Measurements from ENCODE around the gene LHX5.
A peak's percentile ranks its signal among the peaks of the same experiment; 100 is the strongest.

Gene LHX5

GRCh38 chr12:113464852-113465719 lies 6.6 kb downstream of the LHX5 start:
- no peak for DNase-seq

DNA sequence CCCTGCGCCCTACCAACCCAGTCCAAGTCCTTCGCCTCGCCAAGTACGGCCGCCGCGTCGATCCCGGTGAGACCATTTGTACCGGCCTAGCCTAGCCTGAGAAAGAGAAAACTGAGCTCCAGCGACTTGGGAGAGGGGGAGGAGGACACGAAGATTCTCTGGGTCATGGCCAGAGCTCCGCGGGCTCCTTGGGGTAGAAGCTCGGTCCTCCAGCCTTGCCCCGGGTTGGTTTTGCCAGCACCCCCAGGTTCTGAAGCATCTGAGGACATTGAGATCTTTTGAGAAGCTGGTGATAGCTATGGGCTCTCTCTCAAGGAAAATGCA lies 7.3 kb downstream of the LHX5 start:
- DNase-seq, result no peak

- DNase-seq, result no peak
Measured at GRCh38 chr12:113463746-113464451, 7.8 kb downstream of the LHX5 start.

DNA sequence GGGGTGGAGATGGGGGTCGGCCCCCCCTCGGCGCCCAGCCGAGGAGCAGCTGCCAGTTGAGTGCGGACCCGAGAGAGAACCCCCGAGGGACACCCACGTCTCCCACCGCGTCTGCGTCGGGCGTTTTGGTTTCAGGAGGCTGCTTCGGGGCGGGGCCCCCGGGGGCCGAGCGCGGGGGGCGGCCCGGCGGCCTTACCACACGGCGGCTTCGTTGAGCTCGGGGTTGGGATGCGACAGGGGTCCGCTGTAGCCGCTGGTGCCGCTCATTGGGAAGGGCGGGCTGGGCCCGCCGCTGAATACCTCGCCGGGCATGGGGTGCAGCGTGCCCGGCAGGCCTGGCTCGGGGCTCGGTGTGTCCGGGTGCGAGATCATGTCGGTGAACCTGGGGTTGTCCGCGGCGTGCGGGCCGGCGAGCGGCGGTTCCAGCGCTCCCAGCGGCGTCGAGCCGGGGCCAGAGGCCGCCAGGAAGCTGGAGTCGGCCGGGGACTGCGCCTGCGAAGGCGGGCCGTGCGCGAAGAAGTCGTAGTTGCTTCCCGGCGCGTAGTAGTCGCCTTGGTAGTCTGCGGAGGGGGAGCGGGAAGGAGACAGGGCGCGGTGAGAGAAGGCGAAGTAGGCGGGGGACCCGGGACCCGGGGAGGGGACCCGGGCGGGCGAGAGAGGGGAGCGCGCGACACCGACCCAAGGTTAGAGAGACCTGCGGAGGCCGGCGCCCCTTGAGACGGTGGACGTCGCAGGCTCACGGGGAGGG lies 8.5 kb downstream of the LHX5 start:
- no peak for DNase-seq

- DNase-seq, result peak; percentile 78
Measured at GRCh38 chr12:113462117-113462774, 9.4 kb downstream of the LHX5 start.

GRCh38 chr12:113461666-113462065 lies 10.0 kb downstream of the LHX5 start:
- no peak for DNase-seq

DNA sequence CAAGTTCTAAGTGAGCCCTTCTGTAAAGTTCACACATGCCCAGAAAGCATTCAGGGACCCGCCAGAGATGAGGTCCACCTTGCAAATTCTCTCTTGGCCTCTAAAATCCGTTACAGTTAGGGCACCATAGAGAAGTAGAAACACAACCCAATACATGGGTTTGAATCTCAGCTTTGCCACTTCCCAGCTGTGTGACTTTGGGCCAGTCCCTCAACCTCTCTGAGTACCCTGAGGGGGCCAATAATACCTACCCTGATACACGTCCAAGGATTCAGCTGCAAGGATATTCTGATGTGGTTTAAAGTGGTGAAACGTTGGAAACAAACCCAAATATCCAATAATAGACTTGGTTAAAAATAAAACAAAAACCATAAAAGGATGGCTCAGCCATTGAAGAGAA lies 11.7 kb downstream of the LHX5 start:
- DNase-seq, result no peak

DNA sequence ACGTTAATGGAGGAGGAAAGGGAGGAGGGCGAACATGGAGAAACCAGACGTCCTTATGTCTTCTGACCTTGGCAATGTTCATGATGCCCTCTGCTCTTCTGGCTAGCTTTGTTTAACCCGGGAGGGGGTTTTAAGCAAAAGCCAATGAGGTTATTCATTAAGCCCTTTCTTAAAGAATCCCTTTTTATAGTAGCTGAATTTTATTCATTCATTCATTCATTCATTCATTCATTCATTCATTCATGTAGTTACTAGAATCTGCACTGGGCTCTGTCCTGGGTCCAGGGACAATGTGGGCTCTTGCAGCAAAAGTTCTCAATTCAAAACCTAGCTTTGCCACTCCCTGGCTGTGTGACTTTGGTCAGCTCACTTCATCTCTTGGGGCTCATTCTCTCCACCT lies 14.0 kb downstream of the LHX5 start:
- no peak for DNase-seq

DNA sequence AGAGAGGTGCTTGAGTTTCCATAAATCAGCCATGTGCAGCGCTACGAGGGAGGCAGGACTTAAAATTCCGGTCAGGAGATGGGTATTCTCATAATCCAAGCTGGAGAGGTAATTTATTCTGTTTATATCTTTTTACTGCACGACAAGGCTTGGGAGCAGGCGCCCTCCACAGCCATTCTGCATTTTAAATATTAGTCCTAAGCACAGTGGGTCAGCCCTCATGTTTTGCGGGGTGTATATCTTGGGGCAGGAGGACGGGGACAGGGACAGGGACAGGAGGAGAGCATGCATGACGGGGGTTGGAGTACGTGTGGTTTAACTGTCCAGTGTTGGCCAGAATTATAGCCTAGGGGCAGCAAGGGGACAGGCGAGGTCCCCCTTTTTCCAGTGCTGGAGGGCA lies 14.5 kb downstream of the LHX5 start:
- DNase-seq, result no peak

DNA sequence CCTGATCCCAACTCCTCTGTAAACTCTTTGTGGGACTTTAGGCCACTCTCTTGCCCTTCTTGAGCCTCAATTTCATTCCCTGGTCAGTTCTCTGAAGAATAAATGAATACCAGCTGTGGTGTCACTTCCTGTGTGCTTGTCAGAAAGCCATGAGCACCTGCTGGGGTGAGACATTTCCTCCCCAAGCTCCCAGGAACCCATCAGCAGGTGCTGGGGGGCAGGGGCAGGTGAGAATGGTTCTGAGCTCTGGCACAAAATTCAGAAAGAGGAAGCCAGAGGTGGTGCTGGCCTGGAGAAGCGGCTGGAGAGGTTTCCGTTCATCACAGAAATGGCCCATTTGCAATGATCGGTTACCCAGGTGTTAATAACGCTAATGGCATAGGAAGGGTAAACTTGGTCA lies 14.9 kb downstream of the LHX5 start:
- no peak for DNase-seq

- DNase-seq, result no peak
Measured at GRCh38 chr12:113456199-113456598, 15.5 kb downstream of the LHX5 start.

DNA sequence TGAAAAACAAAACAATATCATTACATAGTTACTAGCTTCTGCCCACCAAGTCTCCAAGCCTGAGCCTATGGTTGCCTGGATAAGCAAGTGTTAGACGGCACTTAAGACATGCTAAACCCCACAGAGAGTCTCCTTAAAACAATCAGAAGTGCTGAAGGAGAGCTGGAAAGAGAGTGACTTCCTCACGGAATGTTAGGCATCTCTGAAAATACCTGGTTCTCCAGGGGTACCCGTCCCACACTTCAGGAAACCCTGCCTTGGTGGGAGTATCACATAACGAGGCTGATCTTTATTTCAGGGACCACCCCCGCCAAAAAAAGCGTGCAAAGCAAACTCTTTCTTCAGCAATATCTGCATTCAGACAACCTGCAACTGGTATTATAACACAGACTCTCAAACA lies 18.3 kb downstream of the LHX5 start:
- no peak for DNase-seq

DNA sequence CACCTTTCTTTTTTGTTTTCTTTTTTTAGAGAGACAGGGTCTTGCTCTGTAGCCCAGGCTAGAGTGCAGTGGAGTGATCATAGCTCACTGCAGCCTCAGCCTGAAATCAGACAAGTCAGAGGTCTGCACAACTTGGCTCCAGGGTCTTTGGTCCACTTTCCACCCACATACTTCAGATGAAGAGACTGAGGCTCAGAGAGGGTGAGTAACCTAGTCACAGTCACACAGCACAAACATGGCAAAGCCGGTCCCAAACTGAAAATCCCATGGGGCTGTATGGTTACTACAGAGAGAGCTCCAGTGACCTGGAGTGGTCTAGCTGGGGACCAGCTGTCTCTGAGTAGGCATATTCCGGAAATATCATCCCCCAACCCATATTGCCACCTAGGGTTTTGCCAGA lies 19.2 kb downstream of the LHX5 start:
- DNase-seq, result no peak

- no peak for DNase-seq
Measured at GRCh38 chr12:113449839-113450238, 21.8 kb downstream of the LHX5 start.

DNA sequence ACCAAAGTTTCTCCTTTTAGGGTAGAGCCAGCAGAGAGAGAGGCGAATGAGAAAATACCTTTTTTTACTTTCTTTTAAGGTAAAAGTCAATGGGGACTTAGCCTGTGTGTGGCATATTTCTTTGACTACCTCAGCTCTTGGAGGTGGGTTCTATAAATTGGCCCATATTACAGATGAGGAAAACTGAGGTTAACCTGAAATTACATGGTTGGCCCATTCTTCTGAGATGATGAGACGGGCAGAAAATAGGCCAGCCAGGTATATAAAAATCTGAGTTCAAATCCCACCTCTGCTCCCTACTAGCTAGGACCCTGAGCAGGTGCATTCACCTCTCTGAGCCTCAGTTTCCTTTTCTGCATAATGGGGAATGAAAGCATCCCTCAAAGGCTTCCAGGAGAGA lies 22.4 kb downstream of the LHX5 start:
- DNase-seq, result no peak

DNA sequence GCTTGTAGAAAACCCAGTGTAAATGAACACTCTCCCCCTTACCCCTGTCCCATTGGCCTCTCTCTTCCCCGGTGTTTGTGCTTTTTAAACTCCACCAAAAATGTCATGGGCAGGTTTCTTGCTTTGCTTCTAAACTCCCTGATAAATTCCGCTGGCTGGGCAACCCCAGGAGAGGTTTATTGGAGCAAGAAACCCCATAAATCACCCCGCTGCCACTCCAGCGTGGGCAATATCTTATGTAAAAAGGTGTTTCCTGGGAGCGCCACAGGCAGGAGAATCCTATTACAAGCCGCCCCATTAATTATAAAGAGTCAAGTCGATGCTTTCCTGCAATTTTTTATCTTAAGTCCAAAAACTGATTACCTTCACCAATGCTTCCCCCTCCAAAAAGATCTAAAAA lies 22.8 kb downstream of the LHX5 start:
- DNase-seq, result no peak

- no peak for DNase-seq
Measured at GRCh38 chr12:113445544-113446171, 26.0 kb downstream of the LHX5 start.

- no peak for DNase-seq
Measured at GRCh38 chr12:113443030-113443539, 28.6 kb downstream of the LHX5 start.

GRCh38 chr12:113440947-113441782 lies 30.5 kb downstream of the LHX5 start:
- no peak for DNase-seq

GRCh38 chr12:113440336-113440735 lies 31.3 kb downstream of the LHX5 start:
- DNase-seq, result no peak

DNA sequence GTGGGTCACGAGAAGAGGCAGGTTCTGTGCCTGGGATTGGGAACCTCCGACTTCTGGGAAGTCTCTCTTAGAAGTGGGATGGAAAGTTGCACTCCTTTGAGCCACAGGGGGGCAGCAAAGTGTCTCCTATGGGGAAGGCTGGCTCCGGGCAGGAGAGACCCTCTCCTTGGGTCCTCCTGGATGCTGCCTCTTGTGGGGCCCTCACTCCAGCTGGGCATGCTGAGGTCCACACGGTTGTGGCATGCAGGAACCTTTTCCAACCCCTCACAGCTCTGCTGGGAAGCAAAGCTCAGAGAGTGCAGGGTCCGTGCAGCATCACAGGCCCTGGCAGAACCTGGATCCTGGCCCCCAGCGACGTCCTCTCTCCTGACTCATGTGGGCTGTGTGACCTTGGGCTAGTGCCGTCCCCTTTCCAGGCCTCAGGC lies 32.1 kb downstream of the LHX5 start:
- DNase-seq, result no peak

GRCh38 chr12:113439301-113439597 lies 32.4 kb downstream of the LHX5 start:
- DNase-seq, result no peak

All from right hindlimb (tissue), 1 donor.